Esophagus squamous epithelium (tissue), 5 donors: Measurements from ENCODE around the gene STK10. TPM values are rescaled to one million over a fixed set of nuclear protein-coding genes. Genes with fewer than 3 reads are reported as not detected.

Experiments used
- DNase-seq: peaks from one replicate; lab custom pipeline; 2025; lab: John Stamatoyannopoulos, UW
- H3K27ac ChIP-seq, 4 donors: fragments of 200-600 bp; sonication (generic); one replicate each; pipeline ENCODE4 v1.5.1; 2016 to 2019; ENCODE audit warnings: mild to moderate bottlenecking in 1 of 4
- H3K27me3 ChIP-seq, 4 donors: fragments of 200-600 bp; sonication (generic); 1 replicate in 3 of 4; 2 replicates in 1 of 4; pipeline versions ENCODE4 v1.5.1 to v1.6.0; 2017 to 2021; ENCODE audit warnings: antibody characterized with exemption in 1 of 4
- H3K36me3 ChIP-seq, 3 donors: fragments of 200-600 bp; sonication (generic); one replicate each; pipeline ENCODE4 v1.5.1; 2016 to 2019
- H3K4me1 ChIP-seq, 3 donors: fragments of 200-600 bp; sonication (generic); one replicate each; pipeline ENCODE4 v1.5.1; 2017 to 2019
- H3K4me3 ChIP-seq, 4 donors: fragments of 200-600 bp; sonication (generic); 1 replicate in 3 of 4; 2 replicates in 1 of 4; pipeline ENCODE4 v1.5.1; 2016 to 2019; ENCODE audit warnings: mild to moderate bottlenecking in 2 of 4, moderate library complexity in 1 of 4
- H3K9me3 ChIP-seq, 3 donors: fragments of 200-600 bp; sonication (generic); one replicate each; pipeline ENCODE4 v1.5.1; 2016 to 2019
- POLR2A ChIP-seq, 4 donors: fragments of 450-650 bp; IDR thresholded peaks; one replicate each; pipeline ENCODE4 v1.6.1; 2017; ENCODE audit warnings: antibody characterized with exemption in 4 of 4, mild to moderate bottlenecking in 4 of 4, moderate library complexity in 3 of 4
- WGBS, 2 donors: methylation state at CpG; one replicate each; pipeline ENCODE4 v1.1.5; 2018; 5-methylcytosine and 5-hydroxymethylcytosine counted together
- intact Hi-C: fragments of 100-400 bp; cut with DNase I; formaldehyde crosslinking; loops from one replicate; pipeline ENCODE4 v1.15.0; 2022
- total RNA-seq, 4 donors: library from RNA; depleted of rRNA; stranded (reverse); fragments of >200 nt; gene quantifications; one replicate each; pipeline ENCODE4 v1.1.0, GENCODE V29; 2016
- TF ChIP-seq, protein P1 (sequence below), 6 experiments: fragments of 450-650 bp in 4 of 6; fragments of 200-600 bp in 2 of 6; sonication (generic) in 2 of 6; IDR thresholded peaks; one replicate each; pipeline ENCODE4 v1.5.1; 2016 to 2019; ENCODE audit warnings: antibody characterized with exemption in 6 of 6, mild to moderate bottlenecking in 4 of 6, moderate library complexity in 4 of 6
- donor health status: DM: yes; HTN: yes; CAD: no.

STK10 gene
- total RNA-seq, 4 donors from 2014 or later: 5.4 to 15.6 (median 8.9) TPM

DNA sequence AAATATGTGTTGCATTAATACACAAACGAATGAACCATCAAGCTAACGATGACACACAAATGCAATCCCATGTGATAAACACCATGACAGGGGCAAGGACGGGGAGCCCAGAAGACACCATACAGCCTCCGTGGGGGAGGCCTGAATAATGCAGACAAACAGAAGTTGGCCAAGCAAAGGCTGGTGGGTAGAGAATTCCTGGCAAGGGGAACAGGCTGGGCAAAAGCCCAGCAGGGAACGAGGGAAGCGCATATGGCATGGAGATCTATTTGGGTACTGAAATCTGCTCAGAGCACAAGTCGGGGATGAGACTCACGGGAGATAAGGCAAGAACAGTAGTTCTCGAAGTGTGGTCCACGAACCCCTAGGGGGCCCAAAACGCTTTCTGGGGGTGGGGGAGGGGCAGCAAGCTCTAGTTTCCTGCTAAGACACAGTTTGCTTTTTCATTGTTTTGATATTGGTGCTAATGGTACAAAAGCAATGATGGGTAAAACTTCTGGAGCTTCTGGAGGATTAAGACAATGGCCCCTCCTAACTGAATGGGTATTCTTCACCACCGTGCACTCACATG lies 138.7 kb downstream of the STK10 start:
- no peaks in the 10 kb centered on the region for H3K9me3 ChIP-seq
- no peak for DNase-seq
- intact Hi-C loops: no loop called here
- no peak overlapping the region for H3K27ac ChIP-seq
- no peak overlapping the region for H3K4me3 ChIP-seq
- TF ChIP-seq, protein P1, sequence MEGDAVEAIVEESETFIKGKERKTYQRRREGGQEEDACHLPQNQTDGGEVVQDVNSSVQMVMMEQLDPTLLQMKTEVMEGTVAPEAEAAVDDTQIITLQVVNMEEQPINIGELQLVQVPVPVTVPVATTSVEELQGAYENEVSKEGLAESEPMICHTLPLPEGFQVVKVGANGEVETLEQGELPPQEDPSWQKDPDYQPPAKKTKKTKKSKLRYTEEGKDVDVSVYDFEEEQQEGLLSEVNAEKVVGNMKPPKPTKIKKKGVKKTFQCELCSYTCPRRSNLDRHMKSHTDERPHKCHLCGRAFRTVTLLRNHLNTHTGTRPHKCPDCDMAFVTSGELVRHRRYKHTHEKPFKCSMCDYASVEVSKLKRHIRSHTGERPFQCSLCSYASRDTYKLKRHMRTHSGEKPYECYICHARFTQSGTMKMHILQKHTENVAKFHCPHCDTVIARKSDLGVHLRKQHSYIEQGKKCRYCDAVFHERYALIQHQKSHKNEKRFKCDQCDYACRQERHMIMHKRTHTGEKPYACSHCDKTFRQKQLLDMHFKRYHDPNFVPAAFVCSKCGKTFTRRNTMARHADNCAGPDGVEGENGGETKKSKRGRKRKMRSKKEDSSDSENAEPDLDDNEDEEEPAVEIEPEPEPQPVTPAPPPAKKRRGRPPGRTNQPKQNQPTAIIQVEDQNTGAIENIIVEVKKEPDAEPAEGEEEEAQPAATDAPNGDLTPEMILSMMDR (IDR thresholded peaks at IDR 0.05): no peak
- no peak for TF ChIP-seq POLR2A (IDR thresholded peaks at IDR 0.05)
- peaks cover 0 to 3% (median under 1%) of the 10 kb centered on the region in 3 donors for H3K4me1 ChIP-seq
- H3K36me3 ChIP-seq: peaks cover 0 to 60% (median 5%) of the 10 kb centered on the region in 3 donors
- WGBS, 2 donors: 81 to 86% methylated on average over 8 to 9 of the region's 12 CpGs
- no peaks in the 10 kb centered on the region for H3K27me3 ChIP-seq

DNA sequence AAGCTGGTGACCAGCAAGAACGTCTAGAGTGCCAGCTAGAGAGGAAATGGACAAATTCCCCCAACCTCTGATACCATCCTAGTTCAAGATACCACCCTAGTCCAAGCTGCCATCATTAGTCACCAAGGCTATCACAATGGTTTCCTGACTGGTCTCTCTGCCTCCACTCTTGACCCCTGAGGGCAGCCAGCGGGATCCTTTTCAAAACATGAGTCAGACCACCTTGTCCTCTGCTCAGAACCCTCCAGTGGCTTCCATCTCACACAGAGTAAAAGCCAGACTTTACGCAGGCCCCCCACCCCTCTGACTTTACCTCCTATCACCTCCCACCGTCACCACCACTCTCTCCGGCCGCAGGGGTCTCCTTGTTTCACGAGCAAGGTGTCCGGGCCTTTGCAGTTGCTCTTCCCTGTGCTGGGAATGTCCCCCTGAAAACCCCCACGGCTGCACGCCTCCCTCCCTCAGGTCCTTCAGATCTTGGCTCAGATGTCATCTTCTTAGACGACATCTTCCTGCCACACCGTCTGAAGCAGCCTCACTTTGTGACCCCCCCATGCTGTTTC lies 139.4 kb downstream of the STK10 start:
- H3K36me3 ChIP-seq: peaks cover 0 to 61% (median 9%) of the 10 kb centered on the region in 3 donors
- intact Hi-C loops: no loop called here
- H3K27ac ChIP-seq: no peak overlapping the region
- DNase-seq: no peak
- TF ChIP-seq POLR2A (IDR thresholded peaks at IDR 0.05): no peak
- TF ChIP-seq, protein P1 (IDR thresholded peaks at IDR 0.05): no peak
- H3K27me3 ChIP-seq: no peaks in the 10 kb centered on the region
- 91 to 92% methylated on average over 11 to 12 of the region's 12 CpGs for WGBS, 2 donors
- H3K4me1 ChIP-seq: peaks cover 0 to 7% (median 3%) of the 10 kb centered on the region in 3 donors
- H3K9me3 ChIP-seq: no peaks in the 10 kb centered on the region
- H3K4me3 ChIP-seq: no peak overlapping the region

DNA sequence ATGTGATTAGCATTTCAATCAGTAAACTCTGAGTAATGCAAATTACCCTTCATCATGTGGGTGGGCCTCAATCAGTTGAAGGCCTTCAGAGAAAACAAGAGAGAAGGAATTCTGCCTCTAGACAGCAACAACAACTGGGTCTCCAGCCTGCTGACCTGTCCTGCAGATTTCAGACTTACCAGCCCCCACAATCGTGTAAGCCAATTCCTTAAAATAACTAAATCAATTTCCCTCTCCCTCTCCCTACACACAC lies 139.9 kb downstream of the STK10 start:
- no peaks in the 10 kb centered on the region for H3K9me3 ChIP-seq
- intact Hi-C loops: no loop called here
- no peak for DNase-seq
- no peak overlapping the region for H3K4me3 ChIP-seq
- H3K27me3 ChIP-seq: no peaks in the 10 kb centered on the region
- peaks cover 0 to 7% (median 3%) of the 10 kb centered on the region in 3 donors for H3K4me1 ChIP-seq
- peaks cover 0 to 60% (median 9%) of the 10 kb centered on the region in 3 donors for H3K36me3 ChIP-seq
- 81 to 88% methylated on average over 1 of the region's 1 CpG for WGBS, 2 donors
- TF ChIP-seq, protein P1 (IDR thresholded peaks at IDR 0.05): no peak
- TF ChIP-seq POLR2A (IDR thresholded peaks at IDR 0.05): no peak
- H3K27ac ChIP-seq: no peak overlapping the region

GRCh38 chr5:172046593-172046992 lies 141.4 kb downstream of the STK10 start:
- Histone ChIP-seq H3K4me3 (no peak overlapping the region), H3K27me3 (no peaks in the 10 kb centered on the region), H3K9me3 (no peaks in the 10 kb centered on the region), H3K27ac (no peak overlapping the region), H3K4me1 (peaks cover 0 to 7% (median 0%) of the 10 kb centered on the region in 3 donors), H3K36me3 (peaks cover 0 to 45% (median 9%) of the 10 kb centered on the region in 3 donors)
- intact Hi-C loops: no loop called here
- DNase-seq: no peak
- TF ChIP-seq POLR2A (IDR thresholded peaks at IDR 0.05): no peak
- TF ChIP-seq, protein P1 (IDR thresholded peaks at IDR 0.05): no peak
- 87 to 95% methylated on average over 4 of the region's 4 CpGs for WGBS, 2 donors

- TF ChIP-seq, protein P1 (IDR thresholded peaks at IDR 0.05): no peak
- TF ChIP-seq POLR2A (IDR thresholded peaks at IDR 0.05): no peak
- Histone ChIP-seq H3K9me3 (no peaks in the 10 kb centered on the region), H3K36me3 (peaks cover 0 to 33% (median 9%) of the 10 kb centered on the region in 3 donors), H3K27ac (no peak overlapping the region), H3K4me1 (peaks cover 0 to 7% (median 0%) of the 10 kb centered on the region in 3 donors), H3K27me3 (no peaks in the 10 kb centered on the region), H3K4me3 (no peak overlapping the region)
- intact Hi-C loops: no loop called here
- no peak for DNase-seq
- WGBS, 2 donors: 84 to 87% methylated on average over 7 of the region's 7 CpGs
These were observed 142.8 kb downstream of the STK10 start for GRCh38 chr5:172045315-172045632.
